PC-9 (cell line): ENCODE measurements around the gene NF1. TPM values are rescaled to one million over a fixed set of nuclear protein-coding genes. Genes with fewer than 3 reads are reported as not detected.
A peak's percentile ranks its signal among the peaks of the same experiment; 100 is the strongest.

Source experiments
- BruUV-seq: library from RNA; stranded (reverse); fragments of 400-500 nt; replicated peaks from 2 replicates; lab custom pipeline; 2021; lab: Mats Ljungman, UMichigan
- CTCF ChIA-PET: fragments of 300-600 bp; sonication (Branson Sonifier 250); formaldehyde crosslinking; loops from one replicate; lab custom pipeline; 2022; ENCODE audit warnings: antibody characterized with exemption; lab: Charles Lee
- POLR2A ChIA-PET: fragments of 300-600 bp; sonication (Branson Sonifier 250); formaldehyde crosslinking; loops from one replicate; lab custom pipeline; 2022; ENCODE audit warnings: antibody characterized with exemption; ENCODE audit not compliant: unreplicated experiment; lab: Charles Lee
- DNase-seq, 2 experiments: peaks; one replicate each; pipeline versions ENCODE4 v3.0.0 to v3.0.0-alpha.2; 2015 to 2022; ENCODE audit warnings: mixed read lengths in 1 of 2
- H2AFZ ChIP-seq: fragments of 200-600 bp; sonication (generic); 2 replicates; pipeline ENCODE4 v1.8.1; 2017; ENCODE audit warnings: antibody characterized with exemption
- H3F3A ChIP-seq: fragments of 200-600 bp; sonication (generic); 2 replicates; pipeline ENCODE4 v1.8.1; 2017; ENCODE audit warnings: antibody characterized with exemption, mild to moderate bottlenecking, low read depth; ENCODE audit not compliant: insufficient read depth
- H3K27ac ChIP-seq: fragments of 200-600 bp; sonication (generic); 2 replicates; pipeline ENCODE4 v1.6.1; 2016; ENCODE audit warnings: mixed run types
- H3K27me3 ChIP-seq: fragments of 200-600 bp; sonication (generic); 2 replicates; pipeline ENCODE4 v1.6.1; 2016; ENCODE audit warnings: low read depth, mixed run types; ENCODE audit not compliant: insufficient read depth
- H3K36me3 ChIP-seq: fragments of 200-600 bp; sonication (generic); 2 replicates; pipeline ENCODE4 v1.6.1; 2016; ENCODE audit warnings: low read depth, mixed run types
- H3K4me1 ChIP-seq: fragments of 200-600 bp; sonication (generic); replicated peaks from 2 replicates; pipeline ENCODE4 v1.6.1; 2016; ENCODE audit warnings: mixed run types; ENCODE audit not compliant: insufficient read depth
- H3K4me2 ChIP-seq: fragments of 200-600 bp; sonication (generic); 2 replicates; pipeline ENCODE4 v1.6.1; 2017; ENCODE audit warnings: mixed run types
- H3K4me3 ChIP-seq: fragments of 200-600 bp; sonication (generic); 2 replicates; pipeline ENCODE4 v1.6.1; 2016; ENCODE audit warnings: mixed run types
- H3K79me2 ChIP-seq: fragments of 200-600 bp; sonication (generic); 2 replicates; pipeline ENCODE4 v1.6.1; 2017; ENCODE audit warnings: low read depth, mixed run types
- H3K9me2 ChIP-seq: fragments of 200-600 bp; sonication (generic); 2 replicates; pipeline ENCODE4 v1.8.1; 2017; ENCODE audit warnings: mild to moderate bottlenecking; ENCODE audit not compliant: insufficient read depth
- H3K9me3 ChIP-seq: fragments of 200-600 bp; sonication (generic); 2 replicates; pipeline ENCODE4 v1.8.1; 2016; ENCODE audit warnings: low read depth; ENCODE audit not compliant: insufficient read depth
- H4K20me1 ChIP-seq: fragments of 200-600 bp; sonication (generic); 2 replicates; pipeline ENCODE4 v1.8.1; 2017; ENCODE audit not compliant: insufficient read depth
- EZH2 ChIP-seq: fragments of 200-600 bp; sonication (generic); IDR thresholded peaks from 2 replicates; pipeline ENCODE4 v1.8.0; 2017; ENCODE audit warnings: antibody characterized with exemption, low read depth
- intact Hi-C: fragments of 100-400 bp; cut with micrococcal nuclease; formaldehyde crosslinking; loops from one replicate; pipeline ENCODE4 v1.10.0; 2022; ENCODE audit not compliant: unreplicated experiment
- total RNA-seq: library from RNA; stranded (reverse); gene quantifications from 2 replicates; pipeline ENCODE4 v1.2.3, GENCODE V29; 2021
- TF ChIP-seq, protein P1 (sequence below): fragments of 200-600 bp; sonication (generic); conservative IDR thresholded peaks from 2 replicates; pipeline ENCODE4 v1.6.1; 2017; ENCODE audit warnings: mixed run types, antibody characterized with exemption, mild to moderate bottlenecking, moderate library complexity

NF1 gene
- total RNA-seq, 1 experiment from 2014 or later: 61.0 TPM

DNA sequence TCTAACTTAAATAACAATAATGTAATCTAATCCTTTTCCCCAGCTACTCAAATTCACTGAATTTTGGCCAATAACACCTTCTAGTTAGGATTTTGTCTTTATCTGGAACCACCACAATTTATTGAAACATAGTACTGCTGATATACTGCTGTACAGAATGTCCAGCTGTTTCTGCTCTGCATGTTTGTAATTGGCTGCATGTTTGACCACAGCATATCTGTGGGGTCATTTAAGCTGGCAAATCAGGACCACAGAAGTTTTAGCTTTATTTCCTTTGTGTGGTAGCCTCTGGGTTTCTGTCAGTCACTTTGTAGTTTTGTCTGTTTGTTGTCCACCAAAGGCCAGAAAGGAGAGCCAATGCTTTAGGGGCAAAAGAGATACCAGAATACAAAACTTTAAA, 274.5 kb downstream of the NF1 start:
- Histone ChIP-seq H3K36me3 (peaks cover 9% of the 10 kb centered on the region; the same call in 1 of the 2 replicates), H3K27ac (no peak overlapping the region), H2AFZ (no peak overlapping the region), H3K9me2 (no peaks in the 10 kb centered on the region), H3K27me3 (no peaks in the 10 kb centered on the region), H4K20me1 (no peaks in the 10 kb centered on the region), H3F3A (peaks cover 4% of the 10 kb centered on the region; the same call in 1 of the 2 replicates), H3K4me2 (no peak overlapping the region), H3K4me1 (no peaks in the 10 kb centered on the region), H3K4me3 (no peak overlapping the region), H3K79me2 (no peaks in the 10 kb centered on the region), H3K9me3 (no peaks in the 10 kb centered on the region)
- no TSS peak for BruUV-seq
- ChIA-PET POLR2A (interaction anchor here (0.7 kb wide), 1 partner anchor 118 kb away, joined by 3 read pairs; no protein-coding TSS in a partner anchor), CTCF (no interaction called here)
- intact Hi-C loops: no loop called here
- DNase-seq: no peak
- TF ChIP-seq, protein P1, sequence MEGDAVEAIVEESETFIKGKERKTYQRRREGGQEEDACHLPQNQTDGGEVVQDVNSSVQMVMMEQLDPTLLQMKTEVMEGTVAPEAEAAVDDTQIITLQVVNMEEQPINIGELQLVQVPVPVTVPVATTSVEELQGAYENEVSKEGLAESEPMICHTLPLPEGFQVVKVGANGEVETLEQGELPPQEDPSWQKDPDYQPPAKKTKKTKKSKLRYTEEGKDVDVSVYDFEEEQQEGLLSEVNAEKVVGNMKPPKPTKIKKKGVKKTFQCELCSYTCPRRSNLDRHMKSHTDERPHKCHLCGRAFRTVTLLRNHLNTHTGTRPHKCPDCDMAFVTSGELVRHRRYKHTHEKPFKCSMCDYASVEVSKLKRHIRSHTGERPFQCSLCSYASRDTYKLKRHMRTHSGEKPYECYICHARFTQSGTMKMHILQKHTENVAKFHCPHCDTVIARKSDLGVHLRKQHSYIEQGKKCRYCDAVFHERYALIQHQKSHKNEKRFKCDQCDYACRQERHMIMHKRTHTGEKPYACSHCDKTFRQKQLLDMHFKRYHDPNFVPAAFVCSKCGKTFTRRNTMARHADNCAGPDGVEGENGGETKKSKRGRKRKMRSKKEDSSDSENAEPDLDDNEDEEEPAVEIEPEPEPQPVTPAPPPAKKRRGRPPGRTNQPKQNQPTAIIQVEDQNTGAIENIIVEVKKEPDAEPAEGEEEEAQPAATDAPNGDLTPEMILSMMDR: no peak
- no peak for TF ChIP-seq EZH2

DNA sequence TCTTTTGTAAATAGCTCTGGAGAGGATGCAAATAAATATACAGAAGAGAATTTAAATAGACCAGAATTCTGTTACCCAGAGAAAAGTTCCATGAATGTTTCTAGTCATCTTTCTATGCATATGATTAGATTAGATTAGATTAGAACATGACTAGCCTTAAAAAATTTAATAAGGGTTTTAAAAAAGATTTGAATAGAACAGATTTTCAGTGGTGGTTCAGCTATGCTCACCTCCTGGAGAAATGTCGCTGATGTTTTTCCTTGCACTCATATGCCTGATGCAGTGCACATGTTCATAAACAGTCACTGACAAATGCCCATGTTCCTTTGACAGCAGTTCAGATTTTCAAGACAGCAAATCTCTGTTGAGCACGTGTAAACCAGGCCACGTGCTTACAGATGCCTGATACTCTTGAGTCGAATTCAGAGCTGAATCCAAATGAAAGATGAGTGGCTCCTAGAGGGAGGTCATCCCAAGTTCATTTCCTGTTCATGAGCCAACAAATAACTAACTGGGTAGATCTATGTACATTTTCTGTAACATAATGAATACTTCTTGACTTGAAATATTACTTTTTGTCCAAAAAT, 276.8 kb downstream of the NF1 start:
- POLR2A ChIA-PET: no interaction called here

DNA sequence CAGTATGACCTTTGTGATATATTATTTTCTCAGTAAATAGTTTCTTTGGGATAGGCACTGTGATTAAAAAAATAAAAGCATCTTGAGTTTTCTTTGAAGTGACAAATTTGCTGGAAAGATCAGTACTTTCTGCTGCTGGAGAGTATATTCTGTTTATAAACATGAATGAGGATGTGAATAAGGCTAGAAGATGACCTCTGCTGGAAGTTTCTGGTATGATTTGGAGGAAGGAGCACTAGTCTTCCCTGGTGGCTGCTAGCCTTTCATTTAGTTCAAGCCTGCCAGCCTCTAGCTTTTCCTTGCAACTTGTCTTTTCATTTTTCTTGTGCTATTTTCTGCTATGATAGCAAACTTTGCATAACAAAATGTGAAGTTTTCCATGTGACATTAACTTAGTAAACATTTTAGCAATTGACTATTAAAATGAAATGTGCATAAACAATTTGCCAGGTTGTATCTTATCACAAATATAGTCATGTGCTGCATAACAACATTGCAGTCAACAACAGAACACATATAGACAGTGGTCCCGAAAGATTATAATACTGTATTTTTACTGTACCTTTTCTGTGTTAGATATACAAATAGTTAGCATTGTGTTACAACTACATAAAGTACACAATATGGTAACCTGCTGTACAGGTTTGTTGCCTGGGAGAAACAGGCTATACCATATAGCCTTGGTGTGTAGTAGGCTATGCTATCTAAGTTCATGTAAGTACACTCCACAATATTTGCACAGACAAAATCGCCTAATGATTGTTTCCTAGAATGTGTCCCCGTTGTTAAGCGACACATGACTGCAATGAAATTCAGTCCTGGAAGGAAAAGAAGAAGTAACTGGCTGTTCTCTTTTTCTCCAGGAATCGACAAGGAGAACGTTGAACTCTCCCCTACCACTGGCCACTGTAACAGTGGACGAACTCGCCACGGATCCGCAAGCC, 278.6 kb downstream of the NF1 start:
- ChIA-PET POLR2A (interaction anchor here (0.5 kb wide), 1 partner anchor 191 kb away, joined by 3 read pairs; no protein-coding TSS in a partner anchor), CTCF (interaction anchor here (0.5 kb wide), 1 partner anchor 12 kb away, joined by 7 read pairs; no protein-coding TSS in a partner anchor)
- no peak for DNase-seq

More for the DNA sequence above, 276.8 kb downstream of the NF1 start:
- Histone ChIP-seq H4K20me1 (no peaks in the 10 kb centered on the region), H3K27me3 (no peaks in the 10 kb centered on the region), H3K79me2 (no peaks in the 10 kb centered on the region), H3K9me2 (no peaks in the 10 kb centered on the region), H2AFZ (no peak overlapping the region), H3F3A (peaks cover 4% of the 10 kb centered on the region; the same call in 1 of the 2 replicates), H3K4me3 (no peak overlapping the region), H3K27ac (no peak overlapping the region), H3K9me3 (no peaks in the 10 kb centered on the region), H3K4me1 (no peaks in the 10 kb centered on the region), H3K36me3 (peaks cover 9% of the 10 kb centered on the region), H3K4me2 (no peak overlapping the region)
- no peak for TF ChIP-seq EZH2
- TF ChIP-seq, protein P1: no peak
- DNase-seq: no peak
- intact Hi-C loops: loop anchor here (5.0 kb wide), 1 partner anchor 464 kb away; the partner anchor contains the start of gene TEFM
- no TSS peak for BruUV-seq
- CTCF ChIA-PET: interaction anchor here (0.5 kb wide), 1 partner anchor 76 kb away, joined by 5 read pairs; no protein-coding TSS in a partner anchor

More for the DNA sequence above, 278.6 kb downstream of the NF1 start:
- Histone ChIP-seq H3K36me3 (peaks cover 9% of the 10 kb centered on the region), H2AFZ (no peak overlapping the region), H3K4me1 (no peaks in the 10 kb centered on the region), H3K4me2 (no peak overlapping the region), H3K4me3 (no peak overlapping the region), H3K79me2 (no peaks in the 10 kb centered on the region), H3F3A (peaks cover 4% of the 10 kb centered on the region; the same call in 1 of the 2 replicates), H3K9me3 (no peaks in the 10 kb centered on the region), H3K27me3 (no peaks in the 10 kb centered on the region), H4K20me1 (no peaks in the 10 kb centered on the region), H3K9me2 (no peaks in the 10 kb centered on the region), H3K27ac (no peak overlapping the region)
- intact Hi-C loops: loop anchor here (5.0 kb wide), 1 partner anchor 466 kb away; the partner anchor contains the start of gene TEFM
- TF ChIP-seq, protein P1: peak; percentile 75
- TF ChIP-seq EZH2: no peak
- no TSS peak for BruUV-seq
